Central memory CD4-positive, alpha-beta T cell (primary cell): Measurements from ENCODE around the gene PHF1.
A peak's percentile ranks its signal among the peaks of the same experiment; 100 is the strongest.
"Not testable (repeated sequence)": the region's sequence is repeated elsewhere in the genome, so short reads cannot be mapped to it uniquely, and the experiment has no call there.

ENCODE experiments used
- DNase-seq: peaks from one replicate; pipeline ENCODE4 v3.0.0; 2022
- total RNA-seq, 3 experiments: gene quantifications; one replicate each; lab custom pipeline; 2026; lab: John Stamatoyannopoulos, UW

The PHF1 gene
- total RNA-seq = 21.9 to 355 (median 126) reads per million in 3 experiments

GRCh38 chr6:33410711-33411631 lies at the start of gene PHF1:
TSS of gene PHF1 (plus strand) at chr6:33411014. CDS start at chr6:33412264, 1,250 bp downstream.
- DNase-seq = no peak

GRCh38 chr6:33363486-33363885 lies 47.3 kb upstream of the PHF1 start:
- DNase-seq = not testable (repeated sequence)

GRCh38 chr6:33364475-33365205 lies 46.2 kb upstream of the PHF1 start:
- DNase-seq = not testable (repeated sequence)

GRCh38 chr6:33365206-33365971 lies 45.4 kb upstream of the PHF1 start:
- not testable (repeated sequence) for DNase-seq

GRCh38 chr6:33367009-33367714 lies 43.7 kb upstream of the PHF1 start:
- no peak for DNase-seq

- DNase-seq = not testable (repeated sequence)
Observed at GRCh38 chr6:33367715-33368025, 43.1 kb upstream of the PHF1 start.

- not testable (repeated sequence) for DNase-seq
Observed at GRCh38 chr6:33371901-33372300, 38.9 kb upstream of the PHF1 start.

GRCh38 chr6:33372526-33373123 lies 38.2 kb upstream of the PHF1 start:
- DNase-seq = no peak

- no peak for DNase-seq
Observed at GRCh38 chr6:33373960-33374910, 36.6 kb upstream of the PHF1 start.

GRCh38 chr6:33375143-33375671 lies 35.6 kb upstream of the PHF1 start:
- no peak for DNase-seq

- no peak for DNase-seq
Observed at GRCh38 chr6:33377171-33377570, 33.6 kb upstream of the PHF1 start.

GRCh38 chr6:33379184-33379583 lies 31.6 kb upstream of the PHF1 start:
- not testable (repeated sequence) for DNase-seq

- DNase-seq = no peak
Observed at GRCh38 chr6:33380272-33380981, 30.4 kb upstream of the PHF1 start.

GRCh38 chr6:33383427-33384185 lies 27.2 kb upstream of the PHF1 start:
- no peak for DNase-seq

GRCh38 chr6:33384581-33385020 lies 26.2 kb upstream of the PHF1 start:
- no peak for DNase-seq

GRCh38 chr6:33390173-33390572 lies 20.6 kb upstream of the PHF1 start:
- DNase-seq = no peak

- DNase-seq = no peak
Observed at GRCh38 chr6:33390767-33391277, 20.0 kb upstream of the PHF1 start.

GRCh38 chr6:33391278-33391921 lies 19.4 kb upstream of the PHF1 start, which contains the start of gene KIFC1:
TSS of gene KIFC1 (plus strand) at chr6:33391823. CDS start at chr6:33391986, 163 bp downstream.
- peak; percentile 99 for DNase-seq
